ENCODE measurements around the gene KDM4B. TPM values are rescaled to one million over a fixed set of nuclear protein-coding genes. Genes with fewer than 3 reads are reported as not detected.

KDM4B gene
- total and polyA plus RNA-seq, 2 donors from 2014 or later: 6.6 to 35.7 TPM

DNA sequence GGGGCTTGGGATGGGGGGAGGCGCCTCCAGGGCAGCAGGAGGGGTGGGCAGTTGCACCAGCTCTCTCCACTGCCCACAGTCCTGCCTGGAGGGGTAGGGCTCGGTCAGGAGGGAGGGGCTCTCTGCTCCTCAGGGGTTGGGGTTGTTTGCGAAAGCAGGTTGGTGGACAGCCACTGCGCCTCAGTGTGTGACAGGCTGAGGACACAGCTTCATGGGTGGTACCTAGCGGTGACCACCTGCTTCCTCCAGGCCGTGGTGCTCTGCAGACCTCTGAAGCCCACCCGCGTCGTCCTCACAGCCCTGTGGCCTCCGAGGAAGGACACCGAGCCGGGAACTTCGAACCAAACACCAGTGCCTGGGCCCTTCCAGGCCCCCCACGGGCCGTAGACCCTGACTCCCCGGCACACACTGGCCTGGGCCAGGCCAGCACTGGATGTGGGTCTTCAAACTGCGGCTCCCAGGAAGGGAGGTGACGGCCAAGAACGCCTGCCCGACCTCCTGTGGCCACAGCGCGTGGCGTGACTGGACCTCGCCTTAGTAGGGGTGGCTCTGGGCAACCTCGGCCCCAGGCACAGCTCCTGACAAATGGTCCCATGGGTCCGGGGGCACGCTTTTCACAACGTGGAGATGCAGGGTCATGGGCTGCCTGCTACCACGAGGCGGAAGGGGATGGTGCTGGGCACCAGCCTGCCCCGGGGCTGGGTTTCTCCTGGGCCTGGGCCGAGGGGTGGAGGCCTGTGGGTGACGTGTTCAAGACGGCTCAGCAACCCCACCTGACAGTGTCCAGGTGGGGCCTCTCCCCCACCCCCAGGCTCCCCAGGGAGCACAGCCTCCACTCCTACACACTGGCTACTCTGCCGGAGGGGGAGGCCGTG, 173.2 kb downstream of the KDM4B start:
- Histone ChIP-seq H3K4me3 (ENCODE audit: low read length in 3 of 3) (no peak overlapping the region), H3K36me3 (ENCODE audit: control insufficient read depth in 2 of 3, insufficient read depth in 3 of 3, low read length in 3 of 3) (peaks cover 0 to 15% (median 2%) of the 10 kb centered on the region in 3 donors), H3K27me3 (ENCODE audit: control insufficient read depth, insufficient read depth, low read length) (no peaks in the 10 kb centered on the region), H3K27ac (ENCODE audit: low read depth in 2 of 2, low read length in 2 of 2) (no peak overlapping the region), H3K9ac (ENCODE audit: low read length in 3 of 3) (no peak overlapping the region), H3K4me1 (ENCODE audit: control insufficient read depth in 2 of 3, insufficient read depth in 2 of 3, low read depth in 1 of 3, low read length in 3 of 3) (no peaks in the 10 kb centered on the region), H3K9me3 (ENCODE audit: control insufficient read depth in 2 of 3, insufficient read depth in 1 of 3, low read length in 3 of 3) (no peaks in the 10 kb centered on the region)
- FAIRE-seq (no peak), DNase-seq (peak in 2 of 5 donors; percentile 63 to 78)
- TF ChIP-seq CTCF (IDR thresholded peaks at IDR 0.05; ENCODE audit: borderline replicate concordance, extremely low read depth, insufficient read depth): no peak
- intact Hi-C loops (cut with DNase I): no loop called here

- H3K9ac ChIP-seq (ENCODE audit: low read length in 3 of 3): no peak overlapping the region
- no peaks in the 10 kb centered on the region for H3K9me3 ChIP-seq (ENCODE audit: control insufficient read depth in 2 of 3, insufficient read depth in 1 of 3, low read length in 3 of 3)
- peaks cover 0 to 15% (median 2%) of the 10 kb centered on the region in 3 donors for H3K36me3 ChIP-seq (ENCODE audit: control insufficient read depth in 2 of 3, insufficient read depth in 3 of 3, low read length in 3 of 3)
- no peaks in the 10 kb centered on the region for H3K27me3 ChIP-seq (ENCODE audit: control insufficient read depth, insufficient read depth, low read length)
- no peak for TF ChIP-seq CTCF (IDR thresholded peaks at IDR 0.05; ENCODE audit: borderline replicate concordance, extremely low read depth, insufficient read depth)
- DNase-seq (no peak), FAIRE-seq (no peak)
- H3K27ac ChIP-seq (ENCODE audit: low read depth in 2 of 2, low read length in 2 of 2): no peak overlapping the region
- intact Hi-C loops (cut with DNase I): no loop called here
- no peaks in the 10 kb centered on the region for H3K4me1 ChIP-seq (ENCODE audit: control insufficient read depth in 2 of 3, insufficient read depth in 2 of 3, low read depth in 1 of 3, low read length in 3 of 3)
- no peak overlapping the region for H3K4me3 ChIP-seq (ENCODE audit: low read length in 3 of 3)
Measured at GRCh38 chr19:5142725-5143097, 173.8 kb downstream of the KDM4B start.

DNA sequence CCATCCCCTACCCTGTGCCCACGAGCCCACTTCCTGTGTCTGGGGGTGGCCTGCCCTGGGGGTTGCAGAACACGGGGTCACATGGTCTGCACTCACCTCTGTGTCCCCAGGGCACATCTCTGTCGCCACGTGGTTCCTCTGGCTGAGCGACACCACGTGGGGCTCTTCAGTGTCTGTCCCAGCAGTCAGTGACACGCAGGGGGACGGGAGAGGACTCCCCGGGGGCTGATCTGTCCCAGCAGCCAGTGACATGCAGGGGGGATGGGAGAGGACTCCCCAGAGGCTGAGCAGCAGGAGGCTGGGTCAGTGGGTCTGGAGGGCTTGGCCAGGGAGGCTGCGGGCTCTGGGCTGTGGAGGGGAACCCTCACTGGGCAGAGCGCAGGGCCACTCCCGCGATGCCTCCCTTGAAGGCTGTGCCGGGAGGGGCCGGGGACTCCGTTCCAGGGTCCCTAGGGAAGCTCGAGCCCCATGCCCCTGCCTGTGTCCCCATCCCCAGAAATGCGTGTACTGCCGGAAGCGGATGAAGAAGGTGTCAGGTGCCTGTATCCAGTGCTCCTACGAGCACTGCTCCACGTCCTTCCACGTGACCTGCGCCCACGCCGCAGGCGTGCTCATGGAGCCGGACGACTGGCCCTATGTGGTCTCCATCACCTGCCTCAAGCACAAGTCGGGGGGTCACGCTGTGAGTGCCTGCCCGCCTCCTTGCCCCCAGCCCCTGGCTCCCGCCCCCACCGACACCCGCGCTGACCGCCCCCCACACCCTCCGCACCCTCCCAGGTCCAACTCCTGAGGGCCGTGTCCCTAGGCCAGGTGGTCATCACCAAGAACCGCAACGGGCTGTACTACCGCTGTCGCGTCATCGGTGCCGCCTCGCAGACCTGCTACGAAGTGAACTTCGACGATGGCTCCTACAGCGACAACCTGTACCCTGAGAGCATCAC, 174.8 kb downstream of the KDM4B start:
- Histone ChIP-seq H3K27ac (ENCODE audit: low read depth in 2 of 2, low read length in 2 of 2) (no peak overlapping the region), H3K36me3 (ENCODE audit: control insufficient read depth in 2 of 3, insufficient read depth in 3 of 3, low read length in 3 of 3) (peaks cover 0 to 16% (median 2%) of the 10 kb centered on the region in 3 donors), H3K4me1 (ENCODE audit: control insufficient read depth in 2 of 3, insufficient read depth in 2 of 3, low read depth in 1 of 3, low read length in 3 of 3) (no peaks in the 10 kb centered on the region), H3K9me3 (ENCODE audit: control insufficient read depth in 2 of 3, insufficient read depth in 1 of 3, low read length in 3 of 3) (no peaks in the 10 kb centered on the region), H3K4me3 (ENCODE audit: low read length in 3 of 3) (no peak overlapping the region), H3K9ac (ENCODE audit: low read length in 3 of 3) (no peak overlapping the region), H3K27me3 (ENCODE audit: control insufficient read depth, insufficient read depth, low read length) (no peaks in the 10 kb centered on the region)
- DNase-seq: peak in 2 of 5 donors; percentile 30 to 76
- no peak for TF ChIP-seq CTCF (IDR thresholded peaks at IDR 0.05; ENCODE audit: borderline replicate concordance, extremely low read depth, insufficient read depth)
- intact Hi-C loops (cut with DNase I): no loop called here
- FAIRE-seq: no peak
